Fibroblast of lung (primary cell): Measurements from ENCODE around the gene RPN1. TPM values are rescaled to one million over a fixed set of nuclear protein-coding genes. Genes with fewer than 3 reads are reported as not detected.

Experiments used
- DNase-seq, 2 donors: peaks; one replicate each; pipeline versions ENCODE4 v3.0.0 to v3.0.0-alpha.2; 2010; ENCODE audit warnings: low read depth in 2 of 2
- H2AFZ ChIP-seq: 2 replicates; pipeline ENCODE4 v1.5.1; 2012; ENCODE audit warnings: low read length, control low read depth, inconsistent platforms
- H3K27ac ChIP-seq: 2 replicates; pipeline ENCODE4 v1.5.1; 2011; ENCODE audit warnings: low read length, control low read depth; ENCODE audit not compliant: insufficient read depth
- H3K27me3 ChIP-seq: 2 replicates; pipeline ENCODE4 v1.5.1; 2011; ENCODE audit warnings: mild to moderate bottlenecking, low read length; ENCODE audit not compliant: control insufficient read depth, insufficient read depth
- H3K36me3 ChIP-seq: 2 replicates; pipeline ENCODE4 v1.5.1; 2011; ENCODE audit warnings: low read length; ENCODE audit not compliant: control insufficient read depth, insufficient read depth
- H3K4me1 ChIP-seq: 2 replicates; pipeline ENCODE4 v1.5.1; 2011; ENCODE audit warnings: low read length; ENCODE audit not compliant: control insufficient read depth, insufficient read depth; ENCODE audit errors: extremely low read depth
- H3K4me2 ChIP-seq: 2 replicates; pipeline ENCODE4 v1.5.1; 2011; ENCODE audit warnings: low read length, control low read depth; ENCODE audit not compliant: insufficient read depth; ENCODE audit errors: extremely low read depth
- H3K4me3 ChIP-seq, 4 experiments: fragments of 200-600 bp in 1 of 4; sonication (generic) in 1 of 4; replicated peaks in 1 of 4; 2 replicates each; pipeline ENCODE4 v1.5.1; 2011 to 2016; ENCODE audit warnings: low read length in 4 of 4, low read depth in 3 of 4, mild to moderate bottlenecking in 3 of 4, control low read depth in 2 of 4, inconsistent platforms in 1 of 4, mixed read lengths in 1 of 4; ENCODE audit not compliant: insufficient read depth in 1 of 4; ENCODE audit errors: control extremely low read depth in 1 of 4
- H3K79me2 ChIP-seq: 2 replicates; pipeline ENCODE4 v1.5.1; 2012; ENCODE audit warnings: mild to moderate bottlenecking, low read length, inconsistent platforms; ENCODE audit not compliant: control insufficient read depth, insufficient read depth
- H3K9ac ChIP-seq: 2 replicates; pipeline ENCODE4 v1.5.1; 2011; ENCODE audit warnings: mild to moderate bottlenecking, low read length, control low read depth; ENCODE audit not compliant: insufficient read depth
- H3K9me3 ChIP-seq: 2 replicates; pipeline ENCODE4 v1.5.1; 2012; ENCODE audit warnings: low read depth, low read length; ENCODE audit not compliant: control insufficient read depth, insufficient read depth
- H4K20me1 ChIP-seq: 2 replicates; pipeline ENCODE4 v1.5.1; 2011; ENCODE audit warnings: low read length; ENCODE audit not compliant: control insufficient read depth, insufficient read depth; ENCODE audit errors: extremely low read depth
- EZH2 ChIP-seq: IDR thresholded peaks from 2 replicates; pipeline ENCODE4 v1.5.1; 2012; ENCODE audit warnings: low read length, control low read depth, mild to moderate bottlenecking; ENCODE audit errors: missing control alignments
- polyA plus RNA-seq, 2 donors: library from polyadenylated mRNA; depleted of rRNA in 1 of 2; stranded (reverse) in 1 of 2; unstranded in 1 of 2; fragments of >200 nt; gene quantifications; 2 replicates each; pipeline ENCODE4 v1.2.1, GENCODE V29; 2011 to 2012; ENCODE audit warnings: missing spikeins in 1 of 2
- total RNA-seq: library from RNA; depleted of rRNA; stranded (reverse); fragments of >200 nt; gene quantifications from 2 replicates; pipeline ENCODE4 v1.2.1, GENCODE V29; 2014
- TF ChIP-seq, protein P1 (sequence below), 2 donors: IDR thresholded peaks in 1 of 2; conservative IDR thresholded peaks in 1 of 2; 1 replicate in 1 of 2; 2 replicates in 1 of 2; pipeline ENCODE4 v1.5.1; 2011 to 2012; ENCODE audit warnings: low read length in 2 of 2, control low read depth in 1 of 2, inconsistent platforms in 1 of 2, low read depth in 1 of 2, mild to moderate bottlenecking in 1 of 2

Gene RPN1
- total and polyA plus RNA-seq, 2 donors (not counting 1 experiment from before 2014, with no cell fraction given), result 359 to 417 TPM

DNA sequence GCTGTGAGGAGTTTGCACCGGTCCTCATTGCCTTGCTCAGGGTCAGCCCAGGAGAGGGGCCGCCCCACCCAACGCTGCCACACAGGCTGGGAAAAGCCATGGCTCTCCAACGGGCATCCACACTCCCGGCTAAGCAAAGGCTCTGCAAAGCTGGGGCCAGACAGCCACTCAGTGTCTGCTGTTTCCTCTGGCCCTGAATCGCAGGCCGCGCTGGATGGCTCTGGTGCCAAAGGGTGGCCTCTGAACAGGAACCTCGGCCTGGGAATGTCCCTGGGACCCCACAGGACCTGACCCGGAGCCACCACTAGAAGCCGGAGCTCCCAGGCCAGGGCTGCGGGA, 42.9 kb downstream of the RPN1 start:
- DNase-seq, result no peak
- no peaks in the 10 kb centered on the region for H4K20me1 ChIP-seq
- peak overlapping the region; percentile 97 for H3K4me2 ChIP-seq
- no peaks in the 10 kb centered on the region for H3K9me3 ChIP-seq
- no peaks in the 10 kb centered on the region for H3K4me1 ChIP-seq
- no peak overlapping the region for H3K27ac ChIP-seq
- peak overlapping the region; percentile 62 for H3K9ac ChIP-seq
- TF ChIP-seq, protein P1, sequence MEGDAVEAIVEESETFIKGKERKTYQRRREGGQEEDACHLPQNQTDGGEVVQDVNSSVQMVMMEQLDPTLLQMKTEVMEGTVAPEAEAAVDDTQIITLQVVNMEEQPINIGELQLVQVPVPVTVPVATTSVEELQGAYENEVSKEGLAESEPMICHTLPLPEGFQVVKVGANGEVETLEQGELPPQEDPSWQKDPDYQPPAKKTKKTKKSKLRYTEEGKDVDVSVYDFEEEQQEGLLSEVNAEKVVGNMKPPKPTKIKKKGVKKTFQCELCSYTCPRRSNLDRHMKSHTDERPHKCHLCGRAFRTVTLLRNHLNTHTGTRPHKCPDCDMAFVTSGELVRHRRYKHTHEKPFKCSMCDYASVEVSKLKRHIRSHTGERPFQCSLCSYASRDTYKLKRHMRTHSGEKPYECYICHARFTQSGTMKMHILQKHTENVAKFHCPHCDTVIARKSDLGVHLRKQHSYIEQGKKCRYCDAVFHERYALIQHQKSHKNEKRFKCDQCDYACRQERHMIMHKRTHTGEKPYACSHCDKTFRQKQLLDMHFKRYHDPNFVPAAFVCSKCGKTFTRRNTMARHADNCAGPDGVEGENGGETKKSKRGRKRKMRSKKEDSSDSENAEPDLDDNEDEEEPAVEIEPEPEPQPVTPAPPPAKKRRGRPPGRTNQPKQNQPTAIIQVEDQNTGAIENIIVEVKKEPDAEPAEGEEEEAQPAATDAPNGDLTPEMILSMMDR (conservative IDR thresholded peaks at IDR 0.05 in 1 of 2, IDR thresholded peaks at IDR 0.05 in 1 of 2; ENCODE audit: low read depth in 1 of 2, low read length in 2 of 2), result no peak
- no peak for TF ChIP-seq EZH2
- H3K4me3 ChIP-seq, result peak overlapping the region in 2 of 4 experiments; percentile 59 to 66
- H3K27me3 ChIP-seq, result no peaks in the 10 kb centered on the region
- H3K79me2 ChIP-seq, result no peaks in the 10 kb centered on the region
- no peak overlapping the region for H2AFZ ChIP-seq
- H3K36me3 ChIP-seq, result no peaks in the 10 kb centered on the region

DNA sequence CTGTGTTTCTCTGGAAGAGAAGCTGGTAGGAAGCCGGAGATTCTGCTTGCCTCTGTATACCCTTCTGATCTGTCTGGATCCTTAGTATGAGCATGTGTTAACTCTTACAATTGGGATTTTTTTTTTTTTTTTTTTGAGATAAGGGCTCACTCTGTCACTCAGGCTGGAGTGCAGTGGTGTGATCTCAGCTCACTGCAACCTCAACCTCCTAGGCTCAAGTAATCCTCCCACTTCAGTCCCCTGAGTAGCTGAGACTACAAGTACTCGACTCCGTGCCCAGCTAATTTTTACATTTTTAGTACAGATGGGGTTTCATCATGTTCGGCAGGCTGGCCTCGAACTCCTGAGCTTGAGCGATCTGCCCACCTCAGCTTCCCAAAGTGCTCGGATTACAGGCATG, 44.5 kb downstream of the RPN1 start:
- Histone ChIP-seq H3K9me3 (no peaks in the 10 kb centered on the region), H3K9ac (no peak overlapping the region), H3K79me2 (no peaks in the 10 kb centered on the region), H3K27me3 (no peaks in the 10 kb centered on the region), H3K4me3 (no peak overlapping the region), H3K4me2 (no peak overlapping the region), H3K4me1 (no peaks in the 10 kb centered on the region), H3K36me3 (no peaks in the 10 kb centered on the region), H3K27ac (no peak overlapping the region), H2AFZ (no peak overlapping the region), H4K20me1 (no peaks in the 10 kb centered on the region)
- no peak for DNase-seq
- no peak for TF ChIP-seq EZH2
- TF ChIP-seq, protein P1 (conservative IDR thresholded peaks at IDR 0.05 in 1 of 2, IDR thresholded peaks at IDR 0.05 in 1 of 2; ENCODE audit: low read depth in 1 of 2, low read length in 2 of 2), result no peak

DNA sequence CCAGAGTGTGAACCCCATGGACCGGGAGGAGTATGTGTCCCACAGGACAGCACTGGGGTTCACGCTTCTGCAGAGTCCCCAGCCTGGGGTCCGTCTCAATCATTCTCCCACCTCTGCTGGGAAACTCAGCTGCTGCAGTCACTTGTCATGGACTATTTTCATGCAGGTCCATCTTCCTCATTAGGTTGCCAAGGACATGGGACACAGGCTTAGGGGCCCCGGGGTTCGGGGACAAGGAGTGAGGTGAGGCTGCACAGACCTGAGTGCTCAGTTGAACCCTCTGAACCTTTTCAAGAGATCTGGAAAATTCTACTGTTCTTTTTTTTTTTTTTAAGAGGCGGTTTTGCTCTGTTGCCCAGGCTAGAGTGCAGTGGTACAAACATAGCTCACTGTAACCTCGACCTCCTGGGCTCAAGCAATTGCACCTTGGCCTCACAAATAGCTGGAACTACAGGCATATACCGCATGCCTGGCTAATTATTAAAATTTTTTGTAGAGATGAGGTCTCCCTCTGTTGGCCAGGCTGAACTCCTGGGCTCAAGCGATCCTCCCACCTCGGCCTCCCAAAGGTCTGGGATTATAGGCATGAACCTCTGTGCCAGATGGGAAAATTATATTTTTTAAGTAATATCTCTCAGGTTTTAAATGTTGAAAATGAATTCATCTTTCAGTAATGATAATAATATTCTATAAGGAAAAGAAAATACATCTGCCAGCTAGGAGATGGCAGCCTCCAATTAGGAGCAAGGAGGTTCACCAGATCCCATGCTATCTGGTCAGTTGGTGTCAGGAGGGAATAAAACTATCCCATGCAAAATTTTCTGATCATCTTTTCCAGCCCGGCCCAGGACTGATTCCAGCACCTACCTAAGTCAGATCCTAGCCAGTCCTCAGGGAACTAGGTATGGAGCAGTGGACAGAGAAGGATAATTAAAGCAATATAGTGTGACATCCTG, 45.2 kb downstream of the RPN1 start:
- H3K36me3 ChIP-seq, result no peaks in the 10 kb centered on the region
- H3K9me3 ChIP-seq, result no peaks in the 10 kb centered on the region
- no peak for DNase-seq
- TF ChIP-seq EZH2, result no peak
- TF ChIP-seq, protein P1 (conservative IDR thresholded peaks at IDR 0.05 in 1 of 2, IDR thresholded peaks at IDR 0.05 in 1 of 2; ENCODE audit: low read depth in 1 of 2, low read length in 2 of 2), result no peak
- H3K79me2 ChIP-seq, result no peaks in the 10 kb centered on the region
- no peak overlapping the region for H3K9ac ChIP-seq
- H3K27ac ChIP-seq, result no peak overlapping the region
- H3K4me1 ChIP-seq, result no peaks in the 10 kb centered on the region
- H4K20me1 ChIP-seq, result no peaks in the 10 kb centered on the region
- no peak overlapping the region for H3K4me2 ChIP-seq
- H3K27me3 ChIP-seq, result no peaks in the 10 kb centered on the region
- H2AFZ ChIP-seq, result no peak overlapping the region
- H3K4me3 ChIP-seq, result no peak overlapping the region
